Hepatocyte (in vitro differentiated cells): ENCODE results near the gene TWIST2. TPM values are rescaled to one million over a fixed set of nuclear protein-coding genes. Genes with fewer than 3 reads are reported as not detected.

ENCODE experiments used
- DNase-seq: peaks from one replicate; pipeline ENCODE4 v3.0.0-alpha.2; 2016; ENCODE audit warnings: low spot score
- H2AFZ ChIP-seq: fragments of 200-600 bp; sonication (generic); 2 replicates; pipeline ENCODE4 v1.6.0; 2016; ENCODE audit warnings: antibody characterized with exemption, mild to moderate bottlenecking
- H3K27ac ChIP-seq: fragments of 200-600 bp; sonication (generic); 2 replicates; pipeline ENCODE4 v1.5.1; 2016; ENCODE audit warnings: mild to moderate bottlenecking
- H3K27me3 ChIP-seq: fragments of 200-600 bp; sonication (generic); 2 replicates; pipeline ENCODE4 v1.6.1; 2016
- H3K36me3 ChIP-seq: fragments of 200-600 bp; sonication (generic); replicated peaks from 2 replicates; pipeline ENCODE4 v1.5.1; 2016; ENCODE audit warnings: low read depth; ENCODE audit not compliant: insufficient read depth
- H3K4me1 ChIP-seq: fragments of 200-600 bp; sonication (generic); 2 replicates; pipeline ENCODE4 v1.5.1; 2016; ENCODE audit warnings: mild to moderate bottlenecking, moderate library complexity; ENCODE audit not compliant: insufficient read depth
- H3K4me2 ChIP-seq: fragments of 200-600 bp; sonication (generic); 2 replicates; pipeline ENCODE4 v1.6.0; 2016
- H3K4me3 ChIP-seq: fragments of 200-600 bp; sonication (generic); 2 replicates; pipeline ENCODE4 v1.5.1; 2016; ENCODE audit warnings: mild to moderate bottlenecking
- H3K79me2 ChIP-seq: fragments of 200-600 bp; sonication (generic); 2 replicates; pipeline ENCODE4 v1.6.0; 2017; ENCODE audit warnings: mild to moderate bottlenecking
- H3K9me2 ChIP-seq: fragments of 200-600 bp; sonication (generic); replicated peaks from 2 replicates; pipeline ENCODE4 v1.6.0; 2017; ENCODE audit warnings: mild to moderate bottlenecking; ENCODE audit not compliant: insufficient read depth
- H3K9me3 ChIP-seq: fragments of 200-600 bp; sonication (generic); 2 replicates; pipeline ENCODE4 v1.5.1; 2016; ENCODE audit warnings: low read depth, mild to moderate bottlenecking
- H4K20me1 ChIP-seq: fragments of 200-600 bp; sonication (generic); 2 replicates; pipeline ENCODE4 v1.6.0; 2016; ENCODE audit warnings: mild to moderate bottlenecking; ENCODE audit not compliant: insufficient read depth, poor library complexity, severe bottlenecking
- EZH2 ChIP-seq: fragments of 200-600 bp; sonication (generic); IDR thresholded peaks from 2 replicates; pipeline ENCODE4 v1.6.1; 2016; ENCODE audit warnings: antibody characterized with exemption, mild to moderate bottlenecking, borderline replicate concordance
- EZH2phosphoT487 ChIP-seq: fragments of 200-600 bp; sonication (generic); IDR thresholded peaks from one replicate; pipeline ENCODE4 v1.6.1; 2018; ENCODE audit warnings: antibody characterized with exemption, mild to moderate bottlenecking, low read depth, moderate library complexity; ENCODE audit not compliant: unreplicated experiment, severe bottlenecking
- WGBS: methylation state at CpG from one replicate; pipeline ENCODE4 v1.1.6; 2016; ENCODE audit warnings: low lambda C conversion rate; ENCODE audit errors: missing lambda C conversion rate; 5-methylcytosine and 5-hydroxymethylcytosine counted together
- polyA plus RNA-seq: library from polyadenylated mRNA; unstranded; fragments of >200 nt; fragmentation: Nextera tagmentation; extraction: Ambion mirVana; gene quantifications from 2 replicates; pipeline ENCODE4 v1.2.1, GENCODE V29; 2016
- total RNA-seq: library from RNA; depleted of rRNA; stranded (reverse); fragments of >200 nt; gene quantifications from 2 replicates; pipeline ENCODE4 v1.2.3, GENCODE V29; 2014
- TF ChIP-seq, protein P1 (sequence below): fragments of 200-600 bp; sonication (generic); IDR thresholded peaks from 2 replicates; pipeline ENCODE4 v1.5.1; 2016; ENCODE audit warnings: antibody characterized with exemption, mild to moderate bottlenecking; ENCODE audit not compliant: poor library complexity

Gene TWIST2
- total and polyA plus RNA-seq, 2 experiments from 2014 or later, result 13.5 to 19.7 TPM

GRCh38 chr2:238893349-238894000, 45.6 kb downstream of the TWIST2 start:
- Histone ChIP-seq H3K9me2 (no peaks in the 10 kb centered on the region), H2AFZ (no peak overlapping the region), H4K20me1 (no peaks in the 10 kb centered on the region), H3K27ac (no peak overlapping the region), H3K9me3 (no peaks in the 10 kb centered on the region), H3K36me3 (no peaks in the 10 kb centered on the region), H3K4me2 (no peak overlapping the region), H3K79me2 (no peaks in the 10 kb centered on the region), H3K27me3 (no peaks in the 10 kb centered on the region), H3K4me1 (peaks cover 17% of the 10 kb centered on the region), H3K4me3 (no peak overlapping the region)
- TF ChIP-seq EZH2 (no peak), EZH2phosphoT487 (no peak)
- TF ChIP-seq, protein P1, sequence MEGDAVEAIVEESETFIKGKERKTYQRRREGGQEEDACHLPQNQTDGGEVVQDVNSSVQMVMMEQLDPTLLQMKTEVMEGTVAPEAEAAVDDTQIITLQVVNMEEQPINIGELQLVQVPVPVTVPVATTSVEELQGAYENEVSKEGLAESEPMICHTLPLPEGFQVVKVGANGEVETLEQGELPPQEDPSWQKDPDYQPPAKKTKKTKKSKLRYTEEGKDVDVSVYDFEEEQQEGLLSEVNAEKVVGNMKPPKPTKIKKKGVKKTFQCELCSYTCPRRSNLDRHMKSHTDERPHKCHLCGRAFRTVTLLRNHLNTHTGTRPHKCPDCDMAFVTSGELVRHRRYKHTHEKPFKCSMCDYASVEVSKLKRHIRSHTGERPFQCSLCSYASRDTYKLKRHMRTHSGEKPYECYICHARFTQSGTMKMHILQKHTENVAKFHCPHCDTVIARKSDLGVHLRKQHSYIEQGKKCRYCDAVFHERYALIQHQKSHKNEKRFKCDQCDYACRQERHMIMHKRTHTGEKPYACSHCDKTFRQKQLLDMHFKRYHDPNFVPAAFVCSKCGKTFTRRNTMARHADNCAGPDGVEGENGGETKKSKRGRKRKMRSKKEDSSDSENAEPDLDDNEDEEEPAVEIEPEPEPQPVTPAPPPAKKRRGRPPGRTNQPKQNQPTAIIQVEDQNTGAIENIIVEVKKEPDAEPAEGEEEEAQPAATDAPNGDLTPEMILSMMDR, result no peak
- 91% methylated on average over 30 of the region's 30 CpGs for WGBS
- no peak for DNase-seq

GRCh38 chr2:238894226-238894949, 46.5 kb downstream of the TWIST2 start:
- 88% methylated on average over 11 of the region's 13 CpGs for WGBS
- no peak overlapping the region for H3K27ac ChIP-seq

GRCh38 chr2:238894950-238895298, 47.0 kb downstream of the TWIST2 start:
- H3K79me2 ChIP-seq, result no peaks in the 10 kb centered on the region
- H4K20me1 ChIP-seq, result no peaks in the 10 kb centered on the region
- H3K27ac ChIP-seq, result no peak overlapping the region
- no peak overlapping the region for H2AFZ ChIP-seq
- H3K4me1 ChIP-seq, result peaks cover 17% of the 10 kb centered on the region
- TF ChIP-seq EZH2 (no peak), EZH2phosphoT487 (no peak)
- TF ChIP-seq, protein P1, result no peak
- no peak overlapping the region for H3K4me2 ChIP-seq
- no peaks in the 10 kb centered on the region for H3K36me3 ChIP-seq
- DNase-seq, result no peak
- H3K4me3 ChIP-seq, result no peak overlapping the region
- 94% methylated on average over 10 of the region's 10 CpGs for WGBS
- no peaks in the 10 kb centered on the region for H3K9me3 ChIP-seq
- no peaks in the 10 kb centered on the region for H3K9me2 ChIP-seq
- no peaks in the 10 kb centered on the region for H3K27me3 ChIP-seq

More at GRCh38 chr2:238894226-238894949, 46.5 kb downstream of the TWIST2 start:
- Histone ChIP-seq H2AFZ (no peak overlapping the region), H3K27me3 (no peaks in the 10 kb centered on the region), H3K4me1 (peaks cover 17% of the 10 kb centered on the region), H3K4me2 (no peak overlapping the region), H3K9me2 (no peaks in the 10 kb centered on the region), H3K36me3 (no peaks in the 10 kb centered on the region), H3K79me2 (no peaks in the 10 kb centered on the region), H4K20me1 (no peaks in the 10 kb centered on the region), H3K9me3 (no peaks in the 10 kb centered on the region), H3K4me3 (no peak overlapping the region)
- no peak for DNase-seq
- no peak for TF ChIP-seq EZH2
- no peak for TF ChIP-seq EZH2phosphoT487
- TF ChIP-seq, protein P1, result no peak
